ENCODE measurements around the gene MACROD1. TPM values are rescaled to one million over a fixed set of nuclear protein-coding genes. Genes with fewer than 3 reads are reported as not detected.

The MACROD1 gene
- total RNA-seq, 1 experiment from 2014 or later: 36.9 TPM

- TF ChIP-seq PRDM15 (CRISPR knock-in tag; IDR thresholded peaks at IDR 0.05) (no peak), ATF3 (CRISPR knock-in tag; conservative IDR thresholded peaks at IDR 0.05) (no peak), ATF2 (CRISPR knock-in tag; IDR thresholded peaks at IDR 0.05; ENCODE audit: borderline replicate concordance, low read depth) (no peak)
Observed at GRCh38 chr11:63969461-63969860, 196.5 kb downstream of the MACROD1 start (continued).

GRCh38 chr11:63966444-63966843 is 199.5 kb downstream of the MACROD1 start:
- Mint-ChIP-seq H3K9me3 (no peaks in the 10 kb centered on the region), H3K27ac (no peak overlapping the region), H3K4me3 (no peak overlapping the region), H3K36me3 (no peaks in the 10 kb centered on the region), H3K4me1 (peaks cover 4% of the 10 kb centered on the region; the same call in 1 of the 2 replicates), H3K27me3 (ENCODE audit: low read depth) (peaks cover 62% of the 10 kb centered on the region)
- DNase-seq (ENCODE audit: low spot score) (no peak), ATAC-seq (no peak)
- POLR2A ChIA-PET: no interaction called here
- CTCF ChIA-PET: interaction anchor here (1.3 kb wide), 1 partner anchor 33 kb away, joined by 6 read pairs; no protein-coding TSS in a partner anchor
- no peak for TF ChIP-seq USF2 (CRISPR knock-in tag; IDR thresholded peaks at IDR 0.05)
- TF ChIP-seq AFF4 (CRISPR knock-in tag; IDR thresholded peaks at IDR 0.05; ENCODE audit: borderline replicate concordance): no peak
- TF ChIP-seq ZNF671 (CRISPR knock-in tag; IDR thresholded peaks at IDR 0.05): no peak
- no peak for TF ChIP-seq SMAD4 (CRISPR knock-in tag; IDR thresholded peaks at IDR 0.05)
- TF ChIP-seq USF1 (CRISPR knock-in tag; IDR thresholded peaks at IDR 0.05): no peak
- TF ChIP-seq ZNF121 (CRISPR knock-in tag; IDR thresholded peaks at IDR 0.05): no peak
- no peak for TF ChIP-seq ZBTB21 (CRISPR knock-in tag; IDR thresholded peaks at IDR 0.05; ENCODE audit: borderline replicate concordance)
- TF ChIP-seq PRDM15 (CRISPR knock-in tag; IDR thresholded peaks at IDR 0.05): no peak
- no peak for TF ChIP-seq ELF4 (CRISPR knock-in tag; IDR thresholded peaks at IDR 0.05; ENCODE audit: low read depth)
- TF ChIP-seq NR3C1 (CRISPR knock-in tag; conservative IDR thresholded peaks at IDR 0.05; ENCODE audit: low read depth): no peak
- TF ChIP-seq FOXK1 (CRISPR knock-in tag; IDR thresholded peaks at IDR 0.05): no peak
- no peak for TF ChIP-seq FOXJ3 (CRISPR knock-in tag; IDR thresholded peaks at IDR 0.05; ENCODE audit: borderline replicate concordance)
- no peak for TF ChIP-seq ZNF396 (CRISPR knock-in tag; IDR thresholded peaks at IDR 0.05; ENCODE audit: borderline replicate concordance)
- no peak for TF ChIP-seq CDX4 (CRISPR knock-in tag; IDR thresholded peaks at IDR 0.05; ENCODE audit: borderline replicate concordance)
- no peak for TF ChIP-seq CTCF (IDR thresholded peaks at IDR 0.05)
- no peak for TF ChIP-seq PRRX2 (CRISPR knock-in tag; IDR thresholded peaks at IDR 0.05)
- no peak for TF ChIP-seq SP1 (CRISPR knock-in tag; conservative IDR thresholded peaks at IDR 0.05)

Data from WTC11 (cell line).